ENCODE results near the gene CACNA2D3.

- TF ChIP-seq CTCF (IDR thresholded peaks at IDR 0.05) (no peak), POLR2A (IDR thresholded peaks at IDR 0.05) (no peak)
Observed at GRCh38 chr3:54746722-54747121, 624.4 kb downstream of the CACNA2D3 start.
